IPS DF 4.7 (cell line): Measurements from ENCODE around the gene C2orf81.
"Not testable (repeated sequence)": the region's sequence is repeated elsewhere in the genome, so short reads cannot be mapped to it uniquely, and the experiment has no call there.

Experiments
- DNase-seq: peaks from one replicate; pipeline ENCODE4 v3.0.0-alpha.2; 2013; ENCODE audit warnings: low spot score; ENCODE audit errors: extremely low read depth

The C2orf81 gene

DNA sequence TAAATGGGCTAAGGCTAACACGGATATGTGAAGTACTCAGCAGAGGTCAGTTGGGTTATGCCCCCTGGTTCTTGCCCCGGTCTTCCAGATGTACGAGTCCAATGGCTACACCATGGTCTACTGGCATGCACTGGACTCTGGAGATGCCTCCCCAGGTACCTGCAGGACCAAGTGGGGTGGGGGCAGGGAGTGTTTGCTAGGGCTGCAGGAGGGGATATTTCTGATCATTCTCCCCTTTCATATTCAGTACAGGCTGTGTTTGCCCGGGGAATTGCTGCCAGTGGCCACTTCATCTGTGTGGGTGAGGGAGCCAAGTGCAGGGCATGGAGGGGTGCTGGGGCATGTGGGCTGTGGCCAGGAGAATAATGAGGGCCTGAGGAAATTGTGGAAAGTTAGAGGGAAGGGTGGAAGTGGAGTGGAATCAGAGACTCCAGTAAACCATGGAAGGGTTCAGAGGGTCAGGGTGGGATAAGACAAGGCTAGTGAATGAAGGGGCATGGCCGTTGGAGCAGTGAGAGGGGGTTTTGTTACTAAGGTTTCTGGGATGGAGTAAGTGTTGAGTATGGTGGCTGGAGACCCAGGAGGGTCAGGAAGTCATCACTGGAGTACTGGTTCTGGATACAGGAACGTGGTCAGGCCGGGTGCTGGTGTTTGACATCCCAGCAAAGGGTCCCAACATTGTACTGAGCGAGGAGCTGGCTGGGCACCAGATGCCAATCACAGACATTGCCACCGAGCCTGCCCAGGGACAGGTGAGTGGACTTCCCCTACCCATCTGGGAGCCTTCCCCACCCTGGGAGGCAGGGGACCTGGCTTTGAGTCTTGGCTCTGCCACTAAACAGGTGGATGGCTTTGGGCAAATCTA lies 2.0 kb upstream of the C2orf81 start:
- no peak for DNase-seq

DNA sequence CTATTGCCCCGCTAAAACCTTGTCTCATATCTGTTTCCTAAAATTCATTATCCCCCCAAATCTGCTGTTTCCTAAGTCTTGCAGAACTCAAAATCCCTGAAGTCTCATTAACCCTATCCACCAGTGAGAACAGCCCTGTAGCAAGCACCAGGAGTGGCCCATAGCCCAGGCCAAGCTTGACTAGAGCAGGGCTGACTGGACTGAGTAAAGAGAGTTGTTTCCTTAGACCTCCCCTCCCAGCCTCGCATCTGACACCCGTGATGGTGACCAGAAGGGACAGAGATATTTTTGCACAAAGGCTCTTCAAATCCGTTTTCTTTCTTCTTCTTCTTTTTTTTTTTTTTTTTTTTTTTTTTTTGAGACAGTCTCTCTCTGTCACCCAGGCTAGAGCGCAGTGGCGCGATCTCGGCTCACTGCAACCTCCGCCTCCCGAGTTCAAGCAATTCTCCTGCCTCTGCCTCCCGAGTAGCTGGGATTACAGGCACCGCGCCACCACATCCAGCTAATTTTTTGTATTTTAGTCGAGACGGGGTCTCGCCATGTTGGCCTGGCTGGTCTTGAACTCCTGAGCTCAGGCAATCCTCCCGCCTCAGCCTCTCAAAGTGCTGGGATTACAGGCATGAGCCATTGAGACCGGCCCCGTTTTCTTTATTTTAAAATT lies 846 bp downstream of the C2orf81 start:
- not testable (repeated sequence) for DNase-seq

DNA sequence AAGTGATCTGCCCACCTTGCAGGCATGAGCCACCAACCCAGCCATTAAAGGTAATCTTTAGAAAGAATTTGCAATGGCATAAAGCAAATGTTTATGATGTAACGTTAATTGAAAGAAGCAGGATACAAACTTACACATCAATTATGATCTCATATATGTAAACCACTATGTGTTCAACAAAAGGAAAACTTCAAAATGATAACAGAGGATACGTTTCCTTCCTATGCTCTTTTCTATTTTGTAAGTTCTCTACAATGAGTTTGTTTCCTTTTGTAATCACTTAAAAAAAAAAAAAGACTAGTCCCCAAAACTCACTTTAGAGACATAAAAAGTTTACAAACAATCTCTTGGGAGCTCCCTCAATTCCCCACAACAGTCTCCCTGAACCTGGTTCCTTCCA lies 1.4 kb downstream of the C2orf81 start:
- no peak for DNase-seq

DNA sequence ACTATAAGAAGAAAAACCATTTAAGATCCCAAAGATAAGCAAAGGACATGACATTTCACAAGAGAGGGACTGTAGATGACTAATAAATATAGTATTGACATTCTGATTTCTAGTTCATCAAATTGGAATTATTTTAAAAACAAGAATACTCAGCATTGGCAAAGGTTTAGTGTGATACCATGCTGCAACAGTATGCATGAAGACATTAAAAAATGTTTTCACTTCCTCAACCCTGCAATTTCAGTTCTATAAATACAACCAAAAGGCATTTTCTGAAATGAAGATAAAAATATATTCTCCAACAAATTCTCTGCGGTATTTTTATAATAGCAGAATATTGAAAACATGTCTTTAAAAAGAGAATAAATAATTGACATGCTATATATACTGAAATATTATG lies 2.1 kb downstream of the C2orf81 start:
- DNase-seq, result no peak

DNA sequence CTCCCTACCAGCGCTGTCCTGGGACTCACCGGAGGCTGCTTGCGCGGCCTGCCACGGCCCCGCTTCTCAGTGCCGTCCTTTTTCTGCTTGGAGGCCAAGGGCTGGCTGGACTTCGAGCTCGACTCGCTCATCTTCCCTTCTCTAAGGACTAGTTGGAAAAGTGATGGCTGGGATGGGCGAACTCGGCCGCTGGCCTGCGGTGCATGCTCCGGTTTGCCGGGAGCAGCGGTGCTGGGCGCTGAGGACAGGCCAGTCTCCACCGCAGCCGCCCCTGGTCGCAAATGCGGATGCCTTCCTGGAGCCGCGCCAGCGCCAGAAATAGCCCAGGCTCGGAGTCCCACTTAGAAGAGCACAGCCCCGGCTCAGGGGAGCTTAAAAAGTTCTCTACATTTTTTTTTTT lies 3.1 kb downstream of the C2orf81 start:
- DNase-seq, result no peak

DNA sequence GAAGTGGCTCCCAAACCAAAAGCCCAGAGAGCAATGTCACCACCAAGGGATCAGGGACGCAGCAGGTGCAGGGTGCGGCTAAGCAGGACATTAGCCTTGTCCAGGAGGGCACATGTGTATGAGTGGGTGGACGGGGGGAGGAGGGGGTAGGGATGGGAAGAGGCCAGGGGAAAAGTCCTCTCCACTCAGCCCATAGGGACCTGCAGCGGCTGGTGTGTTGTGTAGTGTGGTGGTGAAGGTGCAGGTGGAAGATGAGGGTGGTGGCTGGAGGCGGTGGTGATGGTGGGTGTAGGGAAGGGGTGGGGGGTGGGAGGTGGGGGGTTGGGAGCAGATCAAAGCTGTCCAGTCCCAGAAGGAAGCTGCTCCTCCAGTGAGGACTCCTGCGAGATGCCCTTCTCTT lies 3.7 kb downstream of the C2orf81 start:
- no peak for DNase-seq

DNA sequence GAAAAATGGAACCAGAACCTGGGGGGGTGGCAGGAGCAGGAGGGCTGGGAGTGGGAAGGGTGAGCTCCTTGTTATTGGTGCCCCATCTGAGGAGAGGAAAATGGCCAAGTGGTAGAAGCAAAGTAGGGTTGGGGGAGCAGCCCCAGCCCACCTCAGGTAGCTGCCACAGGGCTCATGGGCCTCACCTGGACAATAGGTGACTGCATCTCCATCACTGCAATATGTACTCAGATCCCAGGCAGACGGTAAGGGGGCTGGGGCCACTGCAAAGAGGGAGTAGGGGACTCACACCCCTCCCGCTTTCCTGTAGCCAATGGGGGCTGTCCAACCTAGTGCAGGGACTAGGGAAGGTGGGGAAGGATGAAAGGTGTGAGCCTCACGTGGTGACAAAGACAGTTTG lies 4.2 kb downstream of the C2orf81 start:
- no peak for DNase-seq

DNA sequence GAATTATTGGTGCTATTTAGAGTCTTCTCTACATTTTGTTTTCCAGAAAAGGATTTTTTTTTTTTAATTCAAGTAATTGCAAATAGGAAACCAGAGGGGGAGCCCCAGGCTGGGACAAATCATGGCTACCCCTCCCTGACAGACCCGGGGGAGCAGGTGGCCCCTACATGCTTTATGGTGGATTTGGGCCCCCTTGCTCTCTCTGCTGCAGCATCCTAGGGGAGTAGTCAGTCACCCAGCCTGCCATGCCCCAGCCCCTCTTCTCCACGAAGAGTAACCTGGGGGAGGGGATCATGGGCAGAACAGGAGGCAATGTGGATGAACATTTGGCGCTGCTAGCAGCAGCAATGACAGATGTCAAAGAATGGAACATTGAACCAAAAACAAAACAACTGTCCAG lies 4.6 kb downstream of the C2orf81 start:
- DNase-seq, result no peak

DNA sequence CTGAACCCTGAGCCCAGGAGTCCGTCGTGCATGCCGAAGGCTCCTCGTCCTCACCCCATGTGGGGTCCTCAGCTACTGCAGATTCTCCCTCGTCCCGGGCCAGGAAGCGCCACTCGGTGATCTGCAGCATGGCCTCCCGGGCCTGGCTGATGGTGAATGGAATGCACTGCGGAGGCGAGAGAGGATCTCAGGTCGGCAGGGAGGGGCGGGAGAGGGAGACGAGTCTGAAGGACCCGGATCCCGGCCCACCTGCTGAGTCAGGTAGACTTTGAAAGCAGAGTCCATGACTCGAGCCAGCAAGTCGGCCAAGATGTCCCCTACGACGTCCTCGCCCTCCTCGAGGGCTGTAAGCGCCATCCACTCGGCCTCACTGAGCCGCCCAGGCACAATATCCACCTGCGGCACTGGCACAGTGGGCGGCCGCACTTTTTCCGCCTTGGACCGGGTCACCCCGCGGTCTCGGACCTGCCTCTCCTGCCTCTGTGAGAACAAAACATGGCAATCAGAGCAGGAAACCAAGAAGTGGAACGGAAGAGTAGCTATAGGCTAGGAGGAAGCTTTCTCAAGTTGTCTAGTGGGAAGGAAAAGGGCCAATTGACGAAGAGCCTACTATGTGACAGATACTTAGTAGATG lies 5.5 kb downstream of the C2orf81 start:
- no peak for DNase-seq

DNA sequence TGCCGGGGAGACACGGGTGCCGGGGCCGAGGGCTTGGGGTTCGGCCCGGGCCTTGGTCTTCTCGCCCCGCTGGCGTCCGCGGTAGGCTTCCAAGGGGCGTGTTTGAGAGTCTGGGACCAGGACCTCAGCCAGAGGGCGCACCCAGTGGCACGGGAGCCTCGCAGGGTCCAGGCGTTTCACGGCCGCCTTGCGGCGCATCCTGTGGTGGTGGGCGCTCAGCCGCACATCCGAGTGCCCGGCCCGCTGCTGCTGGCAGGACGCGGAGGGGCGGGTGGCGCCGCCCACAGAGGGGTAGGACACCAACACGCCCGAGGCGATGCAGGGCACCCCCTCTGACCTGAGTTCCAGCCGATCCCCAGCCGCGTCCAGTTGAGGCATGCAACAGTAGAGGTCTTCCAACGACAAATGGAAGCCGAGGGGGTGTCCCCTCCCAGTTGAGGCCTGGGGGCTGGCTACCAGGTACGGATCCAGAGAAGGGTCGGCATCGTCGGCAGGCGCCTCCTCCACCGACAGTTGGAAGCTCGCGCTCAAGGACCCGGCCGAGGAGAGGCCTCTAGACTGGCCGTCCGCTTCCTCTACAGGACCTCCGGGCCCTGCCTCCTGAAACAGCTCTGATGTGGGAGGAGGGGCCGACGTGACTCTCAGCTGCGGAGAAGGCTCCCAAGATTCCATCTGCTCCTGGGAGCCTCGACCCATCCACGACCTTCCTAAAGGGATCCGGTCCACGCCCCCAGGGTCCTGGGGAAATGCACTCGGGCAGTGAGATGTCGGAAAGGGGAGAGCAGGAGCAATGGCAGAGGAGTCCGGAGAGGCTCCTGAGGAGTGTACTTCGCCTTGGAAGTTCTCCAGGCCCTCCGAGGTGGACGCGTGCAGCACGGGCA lies 6.3 kb downstream of the C2orf81 start:
- no peak for DNase-seq

DNA sequence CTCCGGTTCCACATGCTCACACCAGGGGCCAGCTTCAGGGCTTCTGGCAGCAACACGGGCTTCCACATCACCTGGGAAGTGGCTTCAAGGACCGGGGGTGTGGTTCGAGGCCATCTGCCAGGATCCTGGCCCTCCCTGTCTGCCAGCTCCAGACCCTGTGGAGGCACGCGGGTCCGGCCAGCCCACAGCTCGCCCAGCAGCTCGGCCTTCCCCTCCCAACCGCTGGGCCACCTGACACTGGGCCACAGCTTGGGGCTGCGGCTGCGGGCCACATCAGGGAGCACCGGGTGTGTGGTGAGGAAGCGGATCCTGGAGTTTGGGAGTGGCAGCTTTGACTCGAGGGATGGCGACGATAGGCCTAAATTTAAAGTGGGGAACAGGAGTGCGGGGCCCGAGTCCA lies 7.0 kb downstream of the C2orf81 start:
- no peak for DNase-seq

DNA sequence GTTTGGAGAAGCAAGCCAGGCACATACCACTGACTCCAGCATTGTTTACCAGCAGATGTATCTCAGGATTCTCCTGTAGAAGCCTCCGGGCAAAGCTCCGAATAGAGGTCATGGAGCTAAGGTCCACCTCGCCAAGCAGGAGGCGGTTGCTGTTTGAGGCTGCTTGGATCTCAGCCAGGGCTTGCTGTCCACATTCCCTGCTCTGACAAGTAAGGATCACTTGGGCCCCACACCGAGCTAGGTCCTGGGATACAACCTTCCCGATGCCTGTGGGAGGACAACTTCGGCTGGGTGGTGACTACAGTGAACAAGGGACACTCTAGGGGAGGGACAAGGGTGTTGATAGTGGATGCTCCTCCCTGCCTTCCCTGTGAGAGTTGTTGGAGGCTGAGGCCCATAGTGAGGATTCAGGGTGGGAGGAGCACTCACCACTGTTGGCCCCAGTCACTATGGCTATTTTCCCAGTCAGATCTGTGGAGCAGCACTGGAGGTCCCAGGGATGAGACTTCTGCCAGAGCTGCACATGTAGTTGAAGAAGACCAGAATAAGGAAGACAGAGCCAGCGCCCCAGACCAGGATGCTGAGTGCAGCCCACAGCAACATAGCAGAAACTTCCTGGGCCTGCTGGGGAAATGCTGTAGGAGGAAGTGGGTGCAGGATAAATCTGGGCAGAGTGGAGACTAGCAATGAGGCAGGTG lies 8.3 kb downstream of the C2orf81 start:
- no peak for DNase-seq

DNA sequence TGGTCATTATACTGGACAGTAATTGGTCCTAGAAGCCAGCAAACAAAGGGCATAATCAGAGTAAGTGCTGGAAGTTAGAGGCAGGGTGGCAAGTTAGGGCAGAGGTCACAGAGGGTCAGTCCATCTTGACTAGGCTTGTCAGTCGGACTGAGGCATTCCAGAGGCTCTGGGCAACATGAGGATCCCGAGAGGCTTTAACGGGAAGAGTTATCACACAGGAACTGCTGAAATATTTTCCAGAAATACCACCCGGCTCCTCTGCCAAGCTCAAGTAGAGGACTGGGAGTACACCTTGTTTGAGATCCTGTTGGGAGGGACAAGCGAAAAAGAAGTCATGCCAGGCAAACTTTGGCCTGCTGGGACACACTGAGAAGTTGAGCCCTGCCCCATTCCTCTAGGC lies 13.7 kb downstream of the C2orf81 start:
- DNase-seq, result no peak

DNA sequence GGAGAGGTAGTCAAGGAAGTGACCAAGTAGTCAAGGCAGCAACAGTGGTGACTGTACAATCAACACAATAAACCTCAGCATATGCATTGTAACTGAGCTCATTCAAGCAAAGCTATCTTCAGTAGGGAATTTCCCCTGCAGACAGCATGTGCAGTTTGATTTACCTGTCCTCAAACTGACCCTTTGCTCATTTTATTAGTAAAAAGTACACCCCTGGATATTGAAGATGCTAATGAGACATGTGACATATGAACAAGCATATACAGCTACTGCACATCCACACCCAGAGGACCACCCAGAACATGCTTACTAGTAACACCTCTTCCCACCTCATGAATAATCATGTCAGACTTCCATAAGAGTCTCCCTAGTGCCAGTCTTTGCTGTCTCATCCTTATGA lies 15.4 kb downstream of the C2orf81 start:
- no peak for DNase-seq

DNA sequence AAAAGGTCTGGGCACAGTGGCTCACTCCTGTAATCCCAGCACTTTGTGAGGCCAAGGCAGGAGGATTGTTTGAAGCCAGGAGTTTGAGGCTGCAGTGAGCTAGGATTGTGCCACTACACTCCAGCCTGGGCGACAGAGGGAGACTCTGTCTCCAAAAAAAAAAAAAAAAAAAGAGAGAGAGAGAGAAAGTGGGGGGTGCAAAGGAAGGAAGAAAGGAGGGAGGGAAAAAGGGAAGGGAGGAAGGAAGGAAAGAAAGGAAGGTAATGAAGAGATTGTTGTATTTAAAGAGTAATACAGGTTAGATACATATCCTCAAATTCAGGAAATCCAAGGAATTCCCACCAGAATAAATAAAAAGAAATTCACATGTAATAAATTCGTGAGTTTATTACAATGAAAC lies 19.5 kb downstream of the C2orf81 start:
- DNase-seq, result no peak

DNA sequence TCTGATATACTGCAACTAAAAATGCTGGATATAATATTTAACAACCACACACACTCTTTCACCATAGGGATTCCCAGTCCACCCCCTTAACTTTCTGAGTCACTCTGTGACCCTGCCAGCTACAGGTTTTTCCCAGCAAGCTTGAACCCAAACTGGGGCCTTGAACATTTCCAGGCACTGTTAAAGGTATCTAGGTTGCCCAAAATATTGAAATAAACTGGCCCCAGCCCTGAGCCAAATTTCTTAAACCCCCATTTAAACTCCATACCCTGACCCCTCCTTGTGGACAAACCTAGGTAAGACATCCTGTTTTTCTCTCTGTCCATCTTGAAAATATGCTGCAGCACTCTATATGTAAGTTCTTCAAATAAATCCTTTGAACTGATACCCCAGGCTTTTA lies 21.6 kb downstream of the C2orf81 start:
- no peak for DNase-seq

DNA sequence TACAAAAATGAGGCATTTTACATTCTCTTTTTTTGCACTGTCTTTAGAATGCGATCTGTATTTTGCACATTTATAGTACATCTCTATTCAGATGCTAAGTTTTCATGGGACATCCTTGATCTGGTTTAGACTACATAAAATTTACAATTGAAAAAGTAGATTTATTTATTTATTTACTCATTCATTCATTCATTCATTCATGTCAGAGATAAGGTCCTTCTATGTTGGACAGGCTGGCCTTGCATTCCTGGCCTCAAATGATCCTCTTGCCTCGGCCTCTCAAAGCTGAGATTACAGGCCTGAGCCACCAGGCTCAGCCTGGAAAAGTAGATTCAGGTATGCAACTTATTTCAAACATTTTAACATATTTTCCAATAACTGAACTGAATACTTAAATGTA lies 25.3 kb downstream of the C2orf81 start:
- DNase-seq, result no peak

DNA sequence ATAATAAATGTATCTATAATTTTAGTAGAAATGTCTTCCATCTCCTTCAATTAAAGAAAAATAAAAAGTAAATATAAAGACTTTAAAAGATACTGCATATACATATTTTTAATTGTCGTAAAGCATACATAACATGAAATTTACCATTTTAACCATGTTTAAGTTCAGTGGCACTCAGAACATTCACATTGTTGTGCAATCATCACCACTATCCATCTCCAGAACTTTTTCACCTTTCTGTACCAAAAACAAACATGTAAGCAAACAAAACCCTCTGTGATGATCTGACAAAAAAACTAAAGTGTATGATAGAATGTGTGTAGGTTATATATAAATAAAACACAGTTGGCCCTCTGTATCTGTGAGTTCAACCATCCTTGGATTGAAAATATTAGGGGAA lies 27.9 kb downstream of the C2orf81 start:
- DNase-seq, result no peak

DNA sequence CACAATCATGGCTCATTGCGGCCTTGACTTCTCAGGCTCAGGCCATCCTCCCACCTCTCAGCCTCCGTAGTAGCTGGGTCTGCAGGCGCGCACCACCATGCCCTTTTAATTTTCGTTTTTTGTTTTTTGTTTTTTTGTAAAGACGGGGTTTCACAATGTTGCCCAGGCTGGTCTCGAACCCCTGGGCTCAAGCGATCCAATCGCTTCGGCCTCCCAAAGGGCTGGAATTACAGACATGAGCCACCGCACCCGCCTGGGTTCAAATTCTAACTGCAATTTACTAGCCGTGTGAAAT lies 29.0 kb downstream of the C2orf81 start:
- no peak for DNase-seq

DNA sequence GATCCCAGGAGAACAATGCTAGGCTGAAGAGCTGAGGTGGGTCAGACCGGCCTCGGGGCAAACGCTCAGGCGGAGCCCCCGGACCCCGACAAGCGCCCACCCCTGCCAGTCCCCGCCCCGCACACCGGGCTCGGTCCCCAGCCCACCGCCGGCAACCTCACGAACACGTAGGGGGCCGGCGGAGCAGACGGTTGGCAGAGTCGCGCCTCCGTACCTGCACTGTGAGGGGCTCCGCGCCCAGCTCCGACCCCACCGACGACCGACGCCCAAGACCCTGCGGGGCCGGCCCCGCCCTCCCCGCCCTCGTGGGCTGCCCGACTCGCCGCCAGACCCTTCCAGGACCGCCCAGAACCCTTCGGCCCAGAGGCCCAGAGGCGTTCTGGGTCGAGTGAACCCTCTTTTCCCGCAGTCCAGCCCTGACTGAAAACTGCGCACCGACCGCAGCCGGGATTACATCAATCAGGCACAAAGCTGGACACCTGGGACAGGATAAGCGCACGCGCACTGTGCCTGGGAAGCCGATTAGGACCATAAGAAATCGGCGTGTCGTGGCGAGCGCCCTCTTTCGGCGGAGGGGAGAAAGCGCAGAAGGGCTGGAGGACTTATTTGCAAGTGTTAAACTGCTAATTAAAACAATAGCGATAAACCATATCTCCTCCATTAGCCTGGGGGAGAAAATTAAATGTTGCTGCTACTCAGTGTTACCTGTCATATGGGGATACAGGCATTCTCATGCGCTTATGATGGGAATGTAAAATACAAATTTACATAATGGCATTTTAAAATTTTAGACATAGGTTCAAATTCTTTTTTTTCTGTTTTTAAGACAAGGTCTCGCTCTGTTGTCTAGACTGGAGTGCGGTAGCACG lies 29.6 kb downstream of the C2orf81 start:
- DNase-seq, result no peak
